Measurements from ENCODE around the gene TXNDC2.

DNA sequence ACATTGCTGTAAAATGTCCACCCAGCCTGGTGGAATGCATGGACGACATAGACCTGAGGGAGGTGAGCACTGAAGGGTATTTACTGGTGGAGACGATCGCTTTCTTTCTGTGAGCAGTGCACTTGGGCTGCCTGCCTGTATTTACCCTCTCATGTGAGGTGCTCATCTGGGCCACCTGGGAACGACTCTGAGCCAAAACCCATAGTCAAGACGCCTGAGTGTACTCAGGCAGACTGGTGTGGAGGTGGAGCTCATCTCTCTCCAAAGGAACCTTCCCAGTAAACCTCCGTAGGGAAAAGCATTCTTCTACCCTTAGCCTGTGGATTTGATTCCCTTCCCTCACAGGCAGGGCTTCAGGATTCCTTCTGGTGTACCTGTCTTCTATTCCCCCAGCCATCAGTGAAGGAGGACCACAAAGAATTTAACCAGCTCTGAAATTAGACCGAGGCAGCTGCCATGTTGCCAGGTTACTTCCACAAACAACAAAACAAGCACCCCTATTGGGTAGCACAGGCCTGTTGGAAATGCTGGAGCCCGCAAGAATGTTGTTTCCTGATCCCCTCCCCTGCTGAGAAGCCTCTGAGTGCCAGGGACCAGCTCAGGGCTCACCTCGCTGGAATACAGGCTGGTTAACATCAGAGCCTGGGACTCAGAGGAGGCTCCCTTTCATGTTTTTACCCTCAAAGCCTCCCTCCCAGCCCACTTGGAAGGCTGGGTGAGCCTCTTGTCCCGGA is 47.5 kb upstream of the TXNDC2 start:
- TF ChIP-seq FOXK2 (IDR thresholded peaks at IDR 0.05) (no peak), SP1 (IDR thresholded peaks at IDR 0.05) (no peak), ZNF384 (IDR thresholded peaks at IDR 0.05) (no peak), FOXM1 (IDR thresholded peaks at IDR 0.05; ENCODE audit: borderline replicate concordance) (no peak), ELF4 (IDR thresholded peaks at IDR 0.05) (no peak), HDGF (IDR thresholded peaks at IDR 0.05; ENCODE audit: borderline replicate concordance) (no peak)
